ENCODE results near the gene SYT5.
A peak's percentile ranks its signal among the peaks of the same experiment; 100 is the strongest.

Gene SYT5

DNA sequence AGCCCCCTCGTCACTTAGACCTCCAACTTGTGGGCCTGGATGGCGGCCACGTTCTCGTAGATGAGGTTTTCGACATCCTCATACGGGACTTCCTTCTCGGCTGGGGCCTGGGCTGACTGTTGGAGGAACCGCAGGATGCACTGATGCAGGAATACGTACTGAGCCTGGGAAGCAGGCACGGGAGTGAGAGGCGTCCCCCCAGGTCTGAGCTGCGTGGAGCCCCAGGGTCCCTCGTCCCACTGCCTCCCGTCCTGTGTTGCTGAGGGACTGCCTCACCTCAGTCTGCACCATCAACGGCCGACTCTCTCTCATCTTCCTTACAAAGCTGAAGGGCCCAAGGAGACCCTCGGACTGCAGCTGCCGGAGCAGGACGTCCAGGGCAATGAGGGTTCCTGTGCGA is 1.7 kb upstream of the SYT5 start:
- H3K9me2 ChIP-seq (replicated peaks; ENCODE audit: control insufficient read depth, low read length), result no peaks in the 10 kb centered on the region
- H3K27ac ChIP-seq (ENCODE audit: low read depth, low read length), result no peak overlapping the region
- H3K4me3 ChIP-seq (ENCODE audit: low read length), result no peak overlapping the region
- peaks cover 21% of the 10 kb centered on the region for H3K4me1 ChIP-seq (ENCODE audit: control insufficient read depth, low read length)
- no peaks in the 10 kb centered on the region; the same call in 1 of the 2 replicates for H4K20me1 ChIP-seq (ENCODE audit: control insufficient read depth, insufficient read depth, low read depth, low read length)
- H3K9me3 ChIP-seq (ENCODE audit: control insufficient read depth, insufficient read depth, low read length), result peaks cover 1% of the 10 kb centered on the region; the same call in 1 of the 2 replicates
- H3F3A ChIP-seq (ENCODE audit: control insufficient read depth, insufficient read depth), result no peaks in the 10 kb centered on the region
- H3K36me3 ChIP-seq (ENCODE audit: control insufficient read depth, low read length), result no peaks in the 10 kb centered on the region
- H3K27me3 ChIP-seq (ENCODE audit: control insufficient read depth, low read length), result peaks cover 27% of the 10 kb centered on the region
- no peaks in the 10 kb centered on the region for H3K79me2 ChIP-seq (ENCODE audit: control insufficient read depth, low read length)
- TF ChIP-seq EZH2phosphoT487 (IDR thresholded peaks at IDR 0.05; ENCODE audit: borderline replicate concordance, low read length) (no peak), CTCF (IDR thresholded peaks at IDR 0.05; ENCODE audit: low read depth, low read length, poor library complexity, severe bottlenecking) (no peak)
- H3K4me2 ChIP-seq (ENCODE audit: low read length), result no peak overlapping the region

DNA sequence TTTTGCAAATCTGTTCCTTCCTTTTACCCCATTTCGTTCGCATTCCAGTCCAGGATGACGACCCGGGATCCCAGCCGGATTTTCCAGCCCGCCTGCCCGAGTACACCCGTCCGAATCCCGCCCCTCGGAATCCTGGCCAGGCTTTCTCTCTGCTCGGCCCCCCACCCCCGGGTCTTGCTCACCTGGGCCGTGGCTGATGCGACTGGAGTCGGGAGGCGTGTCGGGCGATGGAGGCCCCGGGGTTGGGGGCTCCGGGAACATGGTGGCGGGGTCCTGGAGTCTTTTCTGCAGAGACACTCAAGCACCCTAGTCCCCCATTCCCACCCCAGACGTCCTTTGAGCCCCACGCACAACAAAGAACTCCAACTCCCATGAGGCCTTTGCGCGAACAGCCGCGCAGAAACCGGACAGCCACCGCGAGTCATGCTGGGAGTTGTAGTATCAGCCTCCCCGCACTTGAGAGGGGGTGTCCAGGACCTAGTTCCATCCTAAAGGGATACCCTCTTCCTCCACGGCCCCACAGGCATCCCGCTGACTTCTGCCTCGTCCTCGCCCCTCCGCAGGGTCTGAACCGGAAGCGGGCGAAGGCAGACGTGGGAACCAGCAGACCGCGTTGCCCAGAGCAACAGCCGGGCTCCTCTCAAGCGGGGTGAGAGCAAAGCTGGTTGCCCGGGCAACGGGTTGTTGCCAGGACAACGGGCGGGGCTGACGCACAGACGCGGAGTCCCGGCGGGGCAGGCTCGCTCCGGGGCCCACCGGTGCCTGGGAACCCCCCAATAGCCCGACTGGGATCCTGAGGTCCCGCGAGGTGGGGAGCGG is 1.1 kb downstream of the SYT5 start:
- Histone ChIP-seq H4K20me1 (ENCODE audit: control insufficient read depth, insufficient read depth, low read depth, low read length) (no peaks in the 10 kb centered on the region; the same call in 1 of the 2 replicates), H3K27me3 (ENCODE audit: control insufficient read depth, low read length) (peaks cover 27% of the 10 kb centered on the region), H3K9me2 (replicated peaks; ENCODE audit: control insufficient read depth, low read length) (no peaks in the 10 kb centered on the region), H3K4me3 (ENCODE audit: low read length) (peak overlapping the region; percentile 76), H3K4me2 (ENCODE audit: low read length) (peak overlapping the region; percentile 88), H3K9me3 (ENCODE audit: control insufficient read depth, insufficient read depth, low read length) (peaks cover 21% of the 10 kb centered on the region; the same call in 1 of the 2 replicates), H3K79me2 (ENCODE audit: control insufficient read depth, low read length) (no peaks in the 10 kb centered on the region), H3F3A (ENCODE audit: control insufficient read depth, insufficient read depth) (no peaks in the 10 kb centered on the region), H3K27ac (ENCODE audit: low read depth, low read length) (no peak overlapping the region), H3K36me3 (ENCODE audit: control insufficient read depth, low read length) (no peaks in the 10 kb centered on the region), H3K4me1 (ENCODE audit: control insufficient read depth, low read length) (peaks cover 32% of the 10 kb centered on the region)
- TF ChIP-seq CTCF (IDR thresholded peaks at IDR 0.05; ENCODE audit: low read depth, low read length, poor library complexity, severe bottlenecking) (no peak), EZH2phosphoT487 (IDR thresholded peaks at IDR 0.05; ENCODE audit: borderline replicate concordance, low read length) (no peak)

DNA sequence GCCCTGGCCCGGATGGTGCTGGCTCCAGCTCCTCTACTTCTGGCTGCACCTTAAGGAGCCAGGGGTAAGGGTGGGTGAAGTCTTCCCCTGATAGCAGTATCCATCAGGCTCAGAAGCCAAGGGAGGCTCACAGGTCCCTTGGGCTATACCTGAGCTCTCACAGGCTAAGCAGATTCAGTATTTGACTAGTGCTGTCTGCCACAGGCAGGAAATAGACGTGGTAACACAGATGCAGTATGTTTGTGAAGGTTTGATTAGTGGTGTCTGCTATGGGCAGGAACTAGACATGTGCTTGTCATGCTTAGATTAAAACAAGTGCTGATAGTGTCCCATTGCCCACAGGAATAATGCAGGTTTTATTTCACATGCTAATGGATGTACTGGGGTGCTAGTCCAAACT is 4.0 kb downstream of the SYT5 start:
- no peak overlapping the region for H3K27ac ChIP-seq (ENCODE audit: low read depth, low read length)
- peaks cover 39% of the 10 kb centered on the region for H3K4me1 ChIP-seq (ENCODE audit: control insufficient read depth, low read length)
- no peaks in the 10 kb centered on the region; the same call in 1 of the 2 replicates for H4K20me1 ChIP-seq (ENCODE audit: control insufficient read depth, insufficient read depth, low read depth, low read length)
- H3K4me3 ChIP-seq (ENCODE audit: low read length), result no peak overlapping the region
- TF ChIP-seq CTCF (IDR thresholded peaks at IDR 0.05; ENCODE audit: low read depth, low read length, poor library complexity, severe bottlenecking) (no peak), EZH2phosphoT487 (IDR thresholded peaks at IDR 0.05; ENCODE audit: borderline replicate concordance, low read length) (no peak)
- no peak overlapping the region for H3K4me2 ChIP-seq (ENCODE audit: low read length)
- H3F3A ChIP-seq (ENCODE audit: control insufficient read depth, insufficient read depth), result no peaks in the 10 kb centered on the region
- peaks cover 30% of the 10 kb centered on the region for H3K27me3 ChIP-seq (ENCODE audit: control insufficient read depth, low read length)
- peaks cover 21% of the 10 kb centered on the region; the same call in 1 of the 2 replicates for H3K9me3 ChIP-seq (ENCODE audit: control insufficient read depth, insufficient read depth, low read length)
- no peaks in the 10 kb centered on the region for H3K36me3 ChIP-seq (ENCODE audit: control insufficient read depth, low read length)
- no peaks in the 10 kb centered on the region for H3K9me2 ChIP-seq (replicated peaks; ENCODE audit: control insufficient read depth, low read length)
- no peaks in the 10 kb centered on the region for H3K79me2 ChIP-seq (ENCODE audit: control insufficient read depth, low read length)
